ENCODE measurements around the gene MAPK4.
"Not testable (repeated sequence)": the region's sequence is repeated elsewhere in the genome, so short reads cannot be mapped to it uniquely, and the experiment has no call there.

The MAPK4 gene

DNA sequence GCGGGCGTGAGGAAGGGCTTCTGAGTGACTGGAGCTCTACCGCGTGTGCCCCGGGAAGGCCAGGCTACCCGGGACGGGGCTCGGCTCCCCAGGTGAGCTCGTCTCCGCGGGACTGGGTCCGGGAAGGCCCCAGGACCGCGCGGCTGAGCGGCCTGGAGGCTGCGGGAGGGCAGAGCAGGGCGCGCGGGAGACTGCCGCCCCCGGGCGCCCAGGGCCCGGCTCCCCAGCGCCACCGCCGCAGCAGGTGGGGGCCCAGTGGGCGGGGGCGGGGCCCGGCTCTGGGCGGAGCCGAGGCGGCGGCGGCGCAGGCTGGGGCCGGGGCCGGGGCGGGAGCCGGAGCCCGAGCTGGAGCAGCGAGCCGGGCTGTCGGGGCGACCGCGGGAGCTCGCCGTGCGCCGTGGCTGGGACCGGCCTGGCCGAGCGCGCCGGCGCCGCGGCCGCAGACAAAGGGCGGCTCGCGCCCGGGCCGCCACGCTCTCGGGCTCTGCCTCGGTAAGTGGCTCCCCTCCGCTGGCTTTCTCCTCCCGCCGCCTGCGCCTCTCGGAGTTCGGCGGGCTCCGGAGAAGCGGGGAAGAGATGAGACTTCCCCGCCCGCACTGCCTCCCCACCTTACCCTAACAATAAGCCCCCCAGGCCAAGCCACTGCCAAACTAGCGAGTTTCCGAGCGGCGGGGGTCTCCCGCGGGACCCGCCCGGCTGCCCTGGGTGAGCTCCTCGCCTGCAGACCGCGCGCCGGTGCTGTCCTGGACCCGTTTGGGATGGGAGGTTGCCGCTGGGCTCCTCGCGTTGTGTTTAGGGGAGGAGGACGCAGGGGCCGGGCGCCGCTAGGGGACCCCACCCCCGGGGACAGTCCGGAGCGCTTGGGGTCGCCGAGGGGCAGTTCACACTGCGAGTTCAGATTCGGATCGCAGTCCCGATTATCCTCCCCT is at the start of gene MAPK4:
Gene MAPK4 (plus strand): TSS at position 336 of the 929 bp plus-strand sequence. CDS start 103,872 bp downstream, outside the sequence.
- no peak for DNase-seq (ENCODE audit: low read depth, low spot score)

DNA sequence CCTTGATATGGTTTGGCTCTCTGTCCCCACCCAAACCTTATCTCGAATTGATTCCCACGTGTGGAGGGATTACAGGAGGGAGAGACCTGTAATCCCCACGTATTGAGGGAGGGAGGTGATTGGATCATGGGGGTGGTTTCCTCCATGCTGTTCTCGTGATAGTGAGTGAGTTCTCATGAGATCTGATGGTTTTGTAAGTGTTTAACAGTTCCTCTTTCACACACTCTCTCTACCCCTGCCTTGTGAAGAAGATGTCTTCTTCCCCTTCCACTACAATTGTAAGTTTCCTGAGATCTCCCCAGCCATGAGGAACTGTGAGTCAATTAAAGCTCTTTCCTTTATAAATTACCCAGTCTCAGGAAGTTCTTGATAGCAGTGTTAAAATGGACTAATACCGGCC is 42.6 kb upstream of the MAPK4 start:
- DNase-seq (ENCODE audit: low read depth, low spot score), result not testable (repeated sequence)

DNA sequence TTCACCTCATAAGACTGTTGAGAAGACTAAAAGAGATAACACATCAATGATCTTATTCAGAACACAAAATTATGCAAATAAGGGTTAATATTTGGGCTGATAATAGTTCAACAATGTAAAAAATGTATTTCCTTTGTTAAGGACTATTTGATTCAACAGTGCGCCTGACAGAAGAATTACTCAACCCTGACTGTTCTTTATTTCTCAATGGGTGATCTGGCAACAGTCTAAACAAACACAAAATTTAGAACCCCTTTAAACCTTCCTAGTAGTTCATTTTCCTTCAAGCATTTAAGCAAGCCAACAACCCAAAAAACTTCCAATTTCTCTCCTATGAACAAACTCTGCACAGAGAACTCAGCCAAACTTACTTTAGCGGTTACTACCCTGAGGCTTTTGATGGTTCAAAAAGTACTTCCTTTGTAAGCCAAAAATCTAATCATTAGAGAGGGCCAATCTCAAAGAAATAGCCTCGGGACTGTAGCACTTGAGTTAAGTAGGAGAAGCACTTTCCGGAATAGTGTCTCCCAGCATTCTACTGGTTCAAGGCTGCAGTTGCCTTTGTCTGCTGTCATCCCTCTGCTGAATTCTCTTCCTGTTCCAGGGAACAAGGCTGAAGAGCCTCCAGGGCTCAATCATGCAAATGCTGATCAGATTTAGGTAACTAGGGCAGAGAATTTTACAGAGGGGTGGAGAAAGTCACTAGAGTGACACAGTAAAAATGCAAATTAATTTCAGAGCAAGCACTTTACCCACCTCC is 40.9 kb upstream of the MAPK4 start:
- DNase-seq (ENCODE audit: low read depth, low spot score), result no peak

DNA sequence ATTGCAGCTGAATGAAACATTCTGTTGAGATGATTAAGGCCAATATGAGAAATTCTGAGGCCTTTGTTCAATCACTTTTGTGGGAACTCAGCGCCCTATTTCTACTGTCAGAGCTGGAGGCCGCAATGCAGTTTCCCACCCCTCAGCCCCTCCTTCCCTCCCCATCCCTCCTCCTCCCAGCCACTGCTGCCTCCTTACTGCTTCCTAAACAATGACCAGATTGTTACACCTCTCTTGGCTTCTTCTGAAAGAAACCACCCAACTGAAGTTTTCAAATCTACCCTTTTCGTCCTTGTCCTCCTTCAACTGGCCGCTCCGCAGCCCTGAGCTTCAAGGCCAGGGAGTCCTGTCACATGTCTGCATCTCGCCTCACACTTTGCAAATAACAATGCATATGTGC is 36.7 kb upstream of the MAPK4 start:
- DNase-seq (ENCODE audit: low read depth, low spot score), result no peak

DNA sequence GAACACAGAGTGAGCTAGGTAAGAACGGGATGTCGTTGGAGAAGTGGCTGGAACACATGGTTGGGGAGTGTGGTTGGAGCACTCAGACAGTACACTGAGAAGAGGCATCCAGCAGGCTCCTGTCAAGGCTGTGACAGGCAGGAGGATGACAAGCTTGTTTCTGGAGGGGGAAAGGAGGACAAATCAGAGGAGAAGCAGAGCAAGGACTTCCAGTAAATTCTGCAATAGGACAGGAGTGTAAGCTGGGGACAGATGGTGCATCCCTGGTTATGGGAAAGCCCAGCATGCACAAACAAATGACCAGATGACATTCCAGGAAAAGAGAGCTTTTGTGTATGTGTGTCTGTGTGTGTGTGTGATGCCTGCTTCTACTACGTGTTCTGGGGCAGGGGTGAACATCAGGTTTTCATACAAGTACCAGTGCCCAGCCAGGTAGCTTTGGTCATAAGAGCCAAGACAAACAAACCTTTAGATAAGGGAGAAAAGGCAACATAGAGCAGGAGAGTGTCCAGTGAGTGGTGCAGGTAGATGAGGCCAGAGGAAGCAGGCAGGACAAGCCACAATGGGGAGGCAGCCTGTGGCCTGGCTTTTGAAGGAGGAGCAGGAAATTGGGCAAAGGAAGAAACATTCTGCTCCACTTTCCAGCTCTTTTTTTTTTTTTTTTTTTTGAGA is 32.1 kb upstream of the MAPK4 start:
- DNase-seq (ENCODE audit: low read depth, low spot score), result no peak

DNA sequence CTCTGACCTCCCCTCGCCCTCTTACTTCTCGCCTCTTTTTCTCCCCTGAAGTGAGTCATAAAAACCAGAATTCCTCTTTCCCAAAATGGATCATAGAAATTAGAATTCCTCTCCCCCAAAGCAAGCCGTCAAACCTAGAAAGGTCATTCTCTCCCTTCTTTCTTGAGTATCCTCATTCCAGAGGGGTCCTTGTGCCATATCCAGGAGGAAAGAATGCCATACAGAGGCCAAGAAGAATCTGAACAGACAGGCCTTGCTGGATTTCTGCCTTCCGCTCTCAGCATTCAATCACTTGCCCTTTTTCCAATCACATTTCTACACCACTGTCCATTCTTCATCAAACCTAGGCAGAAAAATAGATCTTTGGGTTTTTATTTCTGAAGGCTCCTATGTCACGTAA is 31.1 kb upstream of the MAPK4 start:
- no peak for DNase-seq (ENCODE audit: low read depth, low spot score)

DNA sequence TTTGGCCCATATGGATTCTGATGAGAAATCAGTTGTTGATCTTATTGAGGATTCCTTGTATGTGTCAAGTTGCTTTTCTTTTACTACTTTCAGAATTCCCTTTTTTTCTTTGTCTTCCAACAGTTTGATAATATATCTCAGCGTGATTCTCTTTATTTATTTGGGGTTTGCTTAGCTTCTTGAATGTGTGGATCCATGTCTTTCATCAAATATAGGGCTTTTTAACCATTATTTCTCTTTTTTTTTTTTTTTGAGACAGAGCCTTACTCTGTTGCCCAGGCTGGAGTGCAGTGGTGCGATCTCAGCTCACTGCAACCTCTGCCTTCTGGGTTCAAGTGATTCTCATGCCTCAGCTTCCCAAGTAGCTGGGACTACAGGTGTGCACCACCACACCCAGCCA is 26.1 kb upstream of the MAPK4 start:
- not testable (repeated sequence) for DNase-seq (ENCODE audit: low read depth, low spot score)

DNA sequence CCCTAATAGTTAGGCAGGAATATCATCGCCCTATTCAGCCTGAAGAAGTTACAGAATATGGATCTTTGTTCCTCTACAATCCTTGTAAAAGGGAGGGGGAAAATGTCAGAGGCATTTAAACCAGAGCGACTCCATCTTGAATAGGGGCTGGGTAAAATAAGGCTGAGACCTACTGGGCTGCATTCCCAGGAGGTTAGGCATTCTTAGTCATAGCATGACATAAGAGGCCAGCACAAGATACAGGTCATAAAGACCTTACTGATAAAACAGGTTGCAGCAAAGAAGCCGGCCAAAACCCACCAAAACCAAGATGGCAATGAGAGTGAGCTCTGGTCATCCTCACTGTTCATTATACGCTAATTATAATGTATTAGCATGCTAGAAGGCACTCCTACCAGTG is 15.4 kb upstream of the MAPK4 start:
- not testable (repeated sequence) for DNase-seq (ENCODE audit: low read depth, low spot score)

DNA sequence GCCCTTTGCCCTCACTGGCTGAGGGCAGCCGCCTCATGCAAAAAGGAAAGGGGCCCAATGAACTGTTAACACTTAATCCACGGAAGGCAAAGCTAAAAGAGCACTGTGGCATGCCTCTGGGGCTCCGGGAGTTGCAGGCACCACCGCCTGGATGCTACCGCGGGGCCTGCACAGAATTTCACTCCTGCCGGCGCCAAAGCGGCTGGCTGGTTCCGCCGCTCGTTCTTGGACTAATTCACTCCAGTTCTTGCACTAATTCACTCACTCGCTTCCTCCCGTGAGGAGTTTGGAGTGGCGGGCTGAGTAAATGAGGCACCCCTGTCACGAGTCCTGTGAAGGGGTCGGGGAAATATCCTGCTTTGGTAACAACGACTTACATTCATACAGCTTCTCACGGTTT is 14.0 kb upstream of the MAPK4 start:
- DNase-seq (ENCODE audit: low read depth, low spot score), result no peak

DNA sequence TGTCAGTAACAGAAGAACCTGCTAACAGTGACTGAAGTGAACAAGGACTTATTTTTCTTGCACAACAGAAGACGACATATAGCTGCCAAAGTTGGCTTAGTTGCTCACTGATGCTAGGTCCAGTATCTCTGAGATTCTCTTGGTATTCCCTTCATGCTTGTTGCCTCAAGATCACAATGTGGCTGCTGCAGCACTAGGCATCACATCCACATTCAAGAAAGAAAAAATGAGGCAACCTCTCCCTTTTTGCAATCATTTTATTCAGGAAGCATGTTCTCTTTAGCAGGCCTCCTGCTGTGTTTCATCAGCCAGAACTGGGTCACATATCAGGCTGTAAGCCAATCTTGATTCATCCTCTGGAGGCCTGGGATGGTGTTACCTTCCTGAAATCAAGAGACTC is 11.7 kb upstream of the MAPK4 start:
- DNase-seq (ENCODE audit: low read depth, low spot score), result no peak

DNA sequence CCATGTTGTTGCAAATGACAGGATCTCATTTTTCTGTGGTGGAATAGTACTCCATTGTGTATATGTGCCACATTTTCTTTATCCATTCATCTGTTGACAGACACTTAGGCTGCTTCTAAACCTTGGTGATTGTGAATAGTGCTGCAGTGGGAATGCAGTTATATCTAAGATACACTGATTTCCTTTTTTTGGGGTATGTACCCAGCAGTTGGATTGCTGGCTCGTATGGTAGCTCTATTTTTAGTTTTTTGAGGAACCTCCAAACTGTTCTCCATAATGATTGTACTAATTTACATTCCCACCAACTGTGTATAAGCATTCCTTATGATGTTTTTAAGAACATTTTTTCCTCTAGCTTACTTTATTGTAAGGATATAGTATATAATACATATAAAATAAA is 8.2 kb upstream of the MAPK4 start:
- not testable (repeated sequence) for DNase-seq (ENCODE audit: low read depth, low spot score)

DNA sequence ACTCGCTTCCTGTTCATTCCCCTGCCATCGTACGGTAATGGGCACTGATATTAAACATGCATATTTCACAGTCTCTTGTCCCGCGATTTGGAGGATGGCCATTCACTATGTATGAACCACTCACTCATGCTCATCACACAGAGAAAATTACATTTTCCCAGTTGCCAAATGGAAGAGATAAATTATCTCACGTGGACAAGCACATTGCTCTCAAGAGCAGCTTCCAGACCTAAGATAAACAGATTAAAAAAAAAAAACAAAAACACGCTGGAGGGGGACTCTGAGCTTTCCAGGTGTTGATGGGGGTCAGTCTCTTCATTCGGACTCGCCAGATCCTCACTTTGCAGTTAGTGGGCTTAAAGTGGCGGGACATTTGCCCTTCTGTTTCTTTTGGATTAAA is 1.7 kb upstream of the MAPK4 start:
- DNase-seq (ENCODE audit: low read depth, low spot score), result no peak

DNA sequence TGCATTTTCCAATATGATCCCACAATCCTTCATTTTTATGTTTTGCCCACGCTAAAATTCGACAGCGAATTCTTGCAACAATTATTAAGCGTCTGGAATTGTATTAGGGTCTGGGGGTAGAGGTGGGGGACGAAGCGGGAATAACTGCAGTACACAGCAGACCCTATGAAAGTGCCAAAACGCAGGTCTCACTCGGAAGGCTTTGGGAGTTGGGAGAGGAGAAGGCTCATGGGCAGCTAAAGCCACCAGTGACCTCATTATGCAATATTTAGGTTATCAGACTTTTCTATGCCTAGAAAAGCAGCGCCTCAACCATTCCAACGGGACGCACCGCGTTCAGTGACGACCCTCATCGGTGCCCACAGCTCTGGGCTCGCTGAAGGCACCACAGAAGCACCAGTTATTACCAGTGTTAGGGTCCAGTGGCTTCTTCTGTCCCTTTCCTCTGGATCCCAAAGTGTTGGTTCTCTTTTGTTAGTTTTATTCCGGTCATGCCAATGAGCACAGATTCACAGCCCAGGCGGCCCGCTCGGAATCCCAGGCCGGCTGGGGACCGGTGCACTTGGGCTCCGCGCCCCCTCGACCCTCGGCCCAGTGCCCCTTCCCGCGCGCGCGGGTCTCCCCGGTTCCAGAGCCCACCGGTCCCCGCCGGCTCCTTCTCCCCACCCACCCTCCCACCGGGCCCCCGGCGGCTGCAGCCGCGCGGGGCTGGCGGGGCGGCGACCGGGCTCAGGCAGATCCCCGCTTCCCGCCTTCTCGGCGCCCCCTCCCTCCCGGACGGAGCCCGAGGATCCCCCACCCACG is 737 bp upstream of the MAPK4 start:
- no peak for DNase-seq (ENCODE audit: low read depth, low spot score)

DNA sequence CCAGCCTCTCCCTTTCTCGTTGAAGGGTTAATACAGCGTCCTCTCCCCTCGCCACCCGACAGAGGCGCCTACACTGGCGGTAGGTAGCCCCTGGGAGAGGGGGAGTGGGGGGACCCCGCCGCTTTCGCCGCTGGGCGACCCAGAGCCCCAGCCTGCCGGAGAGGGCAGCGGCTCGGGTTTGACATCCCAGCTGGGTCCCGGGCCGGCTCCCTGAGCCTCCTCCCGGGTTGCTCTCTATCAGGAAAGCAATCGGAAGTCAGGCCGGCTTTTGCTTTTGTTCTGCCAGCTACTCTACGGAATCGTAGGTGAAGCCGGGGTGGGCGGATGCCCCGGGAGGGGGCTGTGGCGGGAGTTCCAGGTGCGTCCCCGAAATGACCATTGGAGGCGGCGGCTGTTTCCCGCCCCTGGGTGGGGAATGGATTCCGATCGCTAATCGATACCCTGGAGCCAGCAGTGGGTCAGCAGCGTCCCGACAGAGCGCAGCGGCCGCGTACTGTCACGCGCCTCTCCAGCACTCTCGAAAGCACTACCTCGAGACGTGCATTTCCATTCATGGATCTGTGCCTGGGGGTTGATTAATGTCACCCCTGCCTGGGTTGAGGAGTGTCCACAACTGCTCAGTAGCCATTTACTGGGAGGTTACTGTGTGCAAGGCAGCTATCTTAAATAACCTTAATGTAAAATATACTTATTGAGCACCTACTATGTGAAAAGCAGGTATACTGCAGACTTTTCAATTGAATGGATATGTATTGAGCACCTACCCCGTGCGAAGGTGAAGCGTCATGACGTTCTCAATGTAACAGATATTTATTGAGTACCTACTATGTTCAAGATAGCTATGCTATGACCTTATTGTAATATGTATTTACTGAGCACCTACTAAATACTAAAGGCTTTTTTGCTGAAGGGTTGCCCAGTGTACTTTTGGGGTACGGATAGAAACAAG is 1.1 kb downstream of the MAPK4 start:
- DNase-seq (ENCODE audit: low read depth, low spot score), result no peak

DNA sequence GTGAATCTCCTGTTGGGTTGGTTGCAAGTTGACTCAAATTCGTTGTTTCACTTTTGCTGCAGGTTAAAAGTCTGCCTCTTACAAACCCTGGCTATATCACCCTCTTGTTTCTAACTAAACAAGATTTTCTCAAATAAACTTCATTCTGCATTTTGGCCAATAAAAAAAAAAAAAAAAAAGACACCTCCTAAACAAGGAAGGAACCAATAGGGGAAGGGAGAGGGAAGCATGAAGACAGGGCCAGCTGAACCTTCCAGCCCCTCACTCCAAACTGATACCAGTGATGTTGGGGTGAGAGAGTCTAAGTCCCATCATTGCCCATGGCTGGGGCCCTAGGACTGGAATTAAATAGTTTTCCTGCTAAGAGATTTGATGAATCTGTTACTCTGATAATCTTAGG is 2.4 kb downstream of the MAPK4 start:
- DNase-seq (ENCODE audit: low read depth, low spot score), result not testable (repeated sequence)

DNA sequence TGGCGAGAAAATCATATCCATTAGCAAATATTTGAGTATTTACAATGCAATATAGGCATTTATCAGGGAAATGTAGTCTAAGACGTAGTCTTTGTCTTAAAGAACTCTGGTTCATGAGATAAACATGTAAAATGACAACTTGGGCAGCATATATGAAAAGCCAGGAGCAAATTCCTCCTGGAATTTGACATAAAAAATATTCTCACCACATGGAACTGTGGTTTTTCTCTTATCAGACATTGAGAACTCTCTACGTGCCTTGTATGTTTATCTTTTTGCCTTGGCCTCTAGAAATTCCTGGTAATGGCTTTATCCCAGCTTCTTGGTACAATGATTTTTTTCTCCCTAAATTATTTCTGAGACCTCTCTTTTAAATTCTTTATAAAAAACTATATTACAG is 2.8 kb downstream of the MAPK4 start:
- no peak for DNase-seq (ENCODE audit: low read depth, low spot score)

DNA sequence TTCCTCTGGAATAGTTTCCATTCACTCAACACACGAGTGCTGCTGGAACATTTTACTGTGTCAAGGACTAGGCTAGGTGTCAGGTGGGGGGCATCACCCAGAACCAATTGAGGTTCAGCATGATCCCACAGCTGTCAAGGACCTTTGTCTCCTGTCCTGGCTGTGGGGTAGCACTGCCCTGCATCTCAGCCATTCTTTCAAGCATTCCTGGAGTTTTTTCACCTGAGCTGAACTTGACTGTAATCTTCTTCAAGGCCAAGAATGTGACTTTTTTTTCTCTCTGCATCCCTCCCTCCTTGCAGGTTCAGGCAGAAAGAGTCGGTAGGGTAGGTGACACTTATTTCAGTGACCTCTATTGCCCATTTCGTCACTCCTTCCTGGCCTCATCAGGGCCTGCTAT is 3.5 kb downstream of the MAPK4 start:
- DNase-seq (ENCODE audit: low read depth, low spot score), result no peak

DNA sequence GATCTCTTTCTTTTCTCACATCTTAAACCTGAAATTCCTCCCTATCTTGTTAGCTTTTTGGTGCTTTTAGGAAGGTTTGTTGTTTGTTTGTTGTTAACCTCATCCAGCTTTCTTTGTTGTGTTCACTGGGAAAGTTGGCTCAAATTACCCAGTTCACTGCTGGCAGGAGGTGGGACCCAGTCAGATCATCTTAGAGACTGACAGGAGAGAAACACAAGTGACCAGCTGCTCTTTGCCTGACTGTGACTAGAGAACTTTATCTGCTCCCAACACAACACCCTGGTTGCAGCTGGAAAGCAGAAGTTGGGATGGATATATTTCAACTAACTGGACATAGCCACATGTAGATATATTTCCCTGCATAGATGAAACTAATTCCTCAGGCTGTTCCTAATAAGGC is 10.0 kb downstream of the MAPK4 start:
- DNase-seq (ENCODE audit: low read depth, low spot score), result no peak

DNA sequence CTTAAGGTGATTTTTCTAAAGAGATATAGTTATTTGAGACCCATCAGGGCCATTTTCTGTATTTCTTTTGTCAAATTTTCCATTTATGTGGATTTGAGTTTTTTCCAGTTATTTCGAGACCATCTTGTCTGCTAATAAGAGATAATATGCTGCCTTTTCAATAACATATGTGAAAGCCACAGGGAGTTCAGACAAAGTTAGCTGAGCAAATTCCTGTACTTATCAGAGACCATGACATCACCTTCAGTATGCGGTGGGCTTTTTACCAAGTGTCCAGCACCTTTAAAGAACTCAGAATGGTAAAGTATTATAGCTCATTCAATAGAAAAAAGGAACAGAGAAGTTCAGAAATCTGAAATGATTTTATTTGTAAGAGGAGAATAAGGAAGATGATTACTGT is 11.7 kb downstream of the MAPK4 start:
- no peak for DNase-seq (ENCODE audit: low read depth, low spot score)

DNA sequence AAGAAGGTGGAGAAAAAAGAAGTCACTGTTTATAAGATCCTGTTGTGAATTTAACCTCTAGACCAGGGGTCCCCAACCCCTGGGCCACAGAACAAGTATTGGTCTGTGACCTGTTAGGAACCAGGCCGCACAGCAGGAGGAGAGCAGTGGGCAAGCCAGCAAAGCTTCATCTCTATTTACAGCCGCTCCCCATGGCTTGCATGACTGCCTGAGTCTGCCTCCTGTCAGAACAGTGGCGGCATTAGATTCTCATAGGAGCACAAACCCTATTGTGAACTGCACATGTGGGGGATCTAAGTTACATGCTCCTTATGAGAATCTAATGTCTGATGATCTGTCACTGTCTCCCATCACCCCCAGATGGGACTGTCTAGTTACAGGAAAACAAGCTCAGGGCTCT is 13.3 kb downstream of the MAPK4 start:
- not testable (repeated sequence) for DNase-seq (ENCODE audit: low read depth, low spot score)

All from iPS DF 19.7 (cell line).